Measurements from ENCODE around the gene PTGER1.

GRCh38 chr19:14459703-14460102 is 15.5 kb downstream of the PTGER1 start:
- no peak for TF ChIP-seq CTCF (IDR thresholded peaks at IDR 0.05; ENCODE audit: poor library complexity)
- no peak for TF ChIP-seq EZH2phosphoT487 (IDR thresholded peaks at IDR 0.05; ENCODE audit: low read depth, severe bottlenecking, unreplicated experiment)
